H1 (cell line): ENCODE measurements around the gene TSHR. TPM values are rescaled to one million over a fixed set of nuclear protein-coding genes. Genes with fewer than 3 reads are reported as not detected.

ENCODE experiments used
- BCL11A ChIP-seq, 2 experiments: IDR thresholded peaks; one replicate each; pipeline ENCODE4 v1.6.1; 2011; ENCODE audit warnings: low read depth in 2 of 2, low read length in 2 of 2, mild to moderate bottlenecking in 2 of 2
- CBX5 ChIP-seq: fragments of 300-800, 300-1000 bp; sonication (generic); IDR thresholded peaks from 2 replicates; pipeline ENCODE4 v1.7.1; 2016; ENCODE audit warnings: antibody characterized with exemption, low read length, low read depth
- CHD7 ChIP-seq: fragments of 300-600 bp; sonication (generic); IDR thresholded peaks from 2 replicates; pipeline ENCODE4 v1.7.1; 2012; ENCODE audit warnings: low read length, moderate library complexity, mild to moderate bottlenecking, inconsistent platforms; ENCODE audit not compliant: insufficient replicate concordance
- HDAC6 ChIP-seq: IDR thresholded peaks from one replicate; pipeline ENCODE4 v1.7.1; 2012; ENCODE audit warnings: low read depth, mild to moderate bottlenecking, inconsistent platforms, low read length, moderate library complexity
- JUN ChIP-seq: IDR thresholded peaks from 2 replicates; pipeline ENCODE4 v1.6.1; 2011; ENCODE audit warnings: low read depth, mild to moderate bottlenecking, improper control_type of control experiment, low read length
- KDM1A ChIP-seq: fragments of 200-600, 300-600 bp; sonication (generic); IDR thresholded peaks from 2 replicates; pipeline ENCODE4 v1.7.1; 2016; ENCODE audit warnings: mild to moderate bottlenecking, low read length, borderline replicate concordance
- polyA plus RNA-seq, 7 experiments: library from polyadenylated mRNA; depleted of rRNA in 3 of 7; stranded (reverse) in 5 of 7; unstranded in 2 of 7; fragments of >200 nt in 5 of 7; fragments of 200-250 nt in 2 of 7; gene quantifications; 1 replicate in 5 of 7; 2 replicates in 1 of 7; 4 replicates in 1 of 7; pipeline versions ENCODE4 v1.2.1 to v1.2.3, GENCODE V29; 2011 to 2013; ENCODE audit warnings: missing spikeins in 2 of 7, mixed read lengths in 2 of 7
- total RNA-seq: library from RNA; stranded (reverse); fragmentation: NEBNext Ultra II Directional; extraction: Animal tissue kit (Norgen Biotek cat#: 25700); gene quantifications from 2 replicates; pipeline ENCODE4 v1.2.1, GENCODE V29; 2021

TSHR gene
- total and polyA plus RNA-seq, 2 of the 8 experiments (the other 6 are each of a cell fraction or from before 2014, with no cell fraction given): 0.27 TPM; not detected in 1

DNA sequence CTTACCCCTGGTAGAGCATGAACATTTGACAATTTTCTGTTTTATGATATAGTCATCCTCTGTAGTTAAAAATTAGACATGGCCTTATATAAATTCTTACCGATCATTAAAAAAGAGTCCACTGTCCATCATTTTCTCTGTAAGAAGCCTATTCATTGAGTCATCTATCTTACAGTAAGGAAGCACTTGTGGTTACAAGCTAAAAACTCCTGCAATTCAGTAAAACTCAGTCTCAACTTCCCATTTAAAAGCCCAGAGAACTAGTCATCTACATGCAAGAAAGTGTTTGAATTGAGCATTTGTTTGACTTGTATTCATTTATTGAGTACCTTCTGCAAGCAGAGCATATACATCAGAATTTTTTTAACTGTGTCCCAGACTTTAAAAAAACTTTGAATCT is 202.0 kb downstream of the TSHR start (continued):
- no peak for TF ChIP-seq CHD7
- no peak for TF ChIP-seq CBX5
- TF ChIP-seq KDM1A: no peak
- TF ChIP-seq HDAC6: no peak
- TF ChIP-seq JUN: no peak
- no peak for TF ChIP-seq BCL11A (IDR thresholded peaks at IDR 0.05; ENCODE audit: low read depth in 2 of 2, low read length in 2 of 2)
